Forelimb muscle (tissue), 1 donor: ENCODE results near the gene XXYLT1. TPM values are rescaled to one million over a fixed set of nuclear protein-coding genes. Genes with fewer than 3 reads are reported as not detected.

ENCODE experiments used
- DNase-seq: peaks from one replicate; pipeline ENCODE4 v3.0.0-alpha.2; 2013; ENCODE audit warnings: low read depth
- polyA plus RNA-seq: library from polyadenylated mRNA; unstranded; fragments of 120-200 nt; gene quantifications from one replicate; pipeline ENCODE4 v1.2.1, GENCODE V29; 2013; ENCODE audit not compliant: insufficient read length

XXYLT1 gene
- polyA plus RNA-seq, 1 donor: 21.3 TPM

- DNase-seq: no peak
Measured at GRCh38 chr3:195131176-195131575, 139.8 kb downstream of the XXYLT1 start.

GRCh38 chr3:195129644-195130492 is 141.1 kb downstream of the XXYLT1 start:
- no peak for DNase-seq

GRCh38 chr3:195129072-195129643 is 141.8 kb downstream of the XXYLT1 start:
- DNase-seq: no peak

- no peak for DNase-seq
Measured at GRCh38 chr3:195128255-195129071, 142.5 kb downstream of the XXYLT1 start.

- DNase-seq: no peak
Measured at GRCh38 chr3:195126056-195126605, 144.8 kb downstream of the XXYLT1 start.

GRCh38 chr3:195125646-195126045 is 145.3 kb downstream of the XXYLT1 start:
- no peak for DNase-seq

GRCh38 chr3:195124378-195124992 is 146.5 kb downstream of the XXYLT1 start:
- no peak for DNase-seq

GRCh38 chr3:195123281-195123691 is 147.7 kb downstream of the XXYLT1 start:
- DNase-seq: no peak

GRCh38 chr3:195122261-195122660 is 148.7 kb downstream of the XXYLT1 start:
- DNase-seq: no peak

- no peak for DNase-seq
Measured at GRCh38 chr3:195120267-195120601, 150.7 kb downstream of the XXYLT1 start.

- DNase-seq: no peak
Measured at GRCh38 chr3:195119461-195120266, 151.3 kb downstream of the XXYLT1 start.

- DNase-seq: no peak
Measured at GRCh38 chr3:195118671-195119070, 152.3 kb downstream of the XXYLT1 start.

- DNase-seq: no peak
Measured at GRCh38 chr3:195117978-195118581, 152.9 kb downstream of the XXYLT1 start.

- DNase-seq: no peak
Measured at GRCh38 chr3:195116407-195117185, 154.4 kb downstream of the XXYLT1 start.

- no peak for DNase-seq
Measured at GRCh38 chr3:195115600-195116406, 155.2 kb downstream of the XXYLT1 start.

GRCh38 chr3:195114786-195115599 is 156.0 kb downstream of the XXYLT1 start:
- no peak for DNase-seq

GRCh38 chr3:195113536-195114425 is 157.2 kb downstream of the XXYLT1 start:
- no peak for DNase-seq
